Heart left ventricle (tissue), 16 donors: ENCODE data around the gene CNKSR3. TPM values are rescaled to one million over a fixed set of nuclear protein-coding genes. Genes with fewer than 3 reads are reported as not detected.

Experiments
- ATAC-seq, 4 donors: fragments of 200-7000 bp; cut with Tn5 transposase; one replicate each; pipeline ENCODE4 v1.9.1; 2020 to 2022; ENCODE audit warnings: moderate library complexity in 4 of 4, mild to moderate bottlenecking in 3 of 4, moderate number of reproducible peaks in 1 of 4
- DNase-seq, 5 donors: peaks; one replicate each; pipeline ENCODE4 v3.0.0-alpha.2; 2020
- H3K27ac ChIP-seq, 12 donors: fragments of 200-600 bp; sonication (generic) in 4 of 12; one replicate each; pipeline versions ENCODE4 v1.5.0 to v1.8.0; 2016 to 2022; ENCODE audit warnings: mild to moderate bottlenecking in 2 of 12
- H3K27me3 ChIP-seq, 9 donors: fragments of 200-600 bp; sonication (generic) in 2 of 9; one replicate each; pipeline versions ENCODE4 v1.5.1 to v1.8.0; 2016 to 2022; ENCODE audit warnings: mild to moderate bottlenecking in 3 of 9
- H3K36me3 ChIP-seq, 9 donors: fragments of 200-600 bp; sonication (generic) in 2 of 9; one replicate each; pipeline versions ENCODE4 v1.5.0 to v1.8.0; 2018 to 2022; ENCODE audit warnings: mild to moderate bottlenecking in 2 of 9
- H3K4me1 ChIP-seq, 12 donors: fragments of 200-600 bp; sonication (generic) in 4 of 12; one replicate each; pipeline versions ENCODE4 v1.5.0 to v1.8.0; 2016 to 2022; ENCODE audit warnings: mild to moderate bottlenecking in 3 of 12
- H3K4me3 ChIP-seq, 12 donors: fragments of 200-600 bp; sonication (generic) in 4 of 12; one replicate each; pipeline versions ENCODE4 v1.5.0 to v1.8.0; 2017 to 2022; ENCODE audit warnings: mild to moderate bottlenecking in 9 of 12, moderate library complexity in 4 of 12
- H3K9me3 ChIP-seq, 12 donors: fragments of 200-600 bp; sonication (generic) in 4 of 12; one replicate each; pipeline versions ENCODE4 v1.5.0 to v1.8.0; 2016 to 2022; ENCODE audit warnings: mild to moderate bottlenecking in 1 of 12
- POLR2A ChIP-seq, 2 donors: fragments of 450-650 bp; IDR thresholded peaks; one replicate each; pipeline ENCODE4 v1.6.1; 2017; ENCODE audit warnings: antibody characterized with exemption in 2 of 2, mild to moderate bottlenecking in 2 of 2, moderate library complexity in 2 of 2
- WGBS, 4 donors: extraction: QIAGEN DNeasy Blood & Tissue Kit in 2 of 4; methylation state at CpG; one replicate each; pipeline versions ENCODE4 v1.1.5 to v1.1.7; 2013 to 2018; 5-methylcytosine and 5-hydroxymethylcytosine counted together
- intact Hi-C, 10 donors: fragments of 100-400 bp; cut with DNase I; formaldehyde crosslinking; loops; one replicate each; pipeline versions ENCODE4 v1.11.1 to v1.14.2; 2022
- polyA plus RNA-seq, 2 donors: library from polyadenylated mRNA; stranded (reverse); fragments of 200-250 nt; gene quantifications; one replicate each; pipeline ENCODE4 v1.2.3, GENCODE V29; 2013
- total RNA-seq, 9 donors: library from RNA; depleted of rRNA in 2 of 9; stranded (reverse); fragments of >200 nt in 2 of 9; fragmentation: NEBNext Ultra II Directional in 3 of 9; extraction: Animal tissue kit (Norgen Biotek cat#: 25700) in 3 of 9; gene quantifications; one replicate each; pipeline versions ENCODE4 v1.1.0 to v1.2.4, GENCODE V29; 2016 to 2023
- TF ChIP-seq, protein P1 (sequence below), 12 donors: fragments of 200-600 bp; sonication (generic) in 4 of 12; IDR thresholded peaks; one replicate each; pipeline versions ENCODE4 v1.5.0 to v1.8.0; 2018 to 2022; ENCODE audit warnings: antibody characterized with exemption in 12 of 12, mild to moderate bottlenecking in 5 of 12
- donor health status: ischemic (EF 13 %, LVEDD 7.1; RV severe dilation, severe dysfunction).
- donor health status: healthy with polysubstance abuse.
- donor health status: DM: no; HTN: yes; CAD: no.
- donor health status: DM: no; HTN: no; CAD: no.
- donor health status: ischemic (EF 25% LVEDD 6.9; RV normal size, moderate dysfunction).
- donor health status: ischemic (EF 25% LVEDD 5.7; RV mildly dilated, moderate dysfunction).
- donor health status: healthy.
- donor health status: DM: yes; HTN: yes; CAD: no.
- donor health status: ischemic (EF 35%, LVEDD 5.7; RV mildly dilated, moderate dysfunction).
- donor health status: nonischemic (EF 11% LVEDD 7.7; RV severe dilation, severe dysfunction).
- donor health status: DM: yes; HTN: yes; CAD: no.
- donor health status: PGD.
- donor health status: ischemic (EF 29% LVEDD 5.4; RV normal size, mild dysfunction).
- donor health status: nonischemic (EF 23%, LVEDD 6.1; RV moderate dilation, normal function).

CNKSR3 gene
- total and polyA plus RNA-seq, 11 donors, result 5.9 to 30.7 (median 17.7) TPM

DNA sequence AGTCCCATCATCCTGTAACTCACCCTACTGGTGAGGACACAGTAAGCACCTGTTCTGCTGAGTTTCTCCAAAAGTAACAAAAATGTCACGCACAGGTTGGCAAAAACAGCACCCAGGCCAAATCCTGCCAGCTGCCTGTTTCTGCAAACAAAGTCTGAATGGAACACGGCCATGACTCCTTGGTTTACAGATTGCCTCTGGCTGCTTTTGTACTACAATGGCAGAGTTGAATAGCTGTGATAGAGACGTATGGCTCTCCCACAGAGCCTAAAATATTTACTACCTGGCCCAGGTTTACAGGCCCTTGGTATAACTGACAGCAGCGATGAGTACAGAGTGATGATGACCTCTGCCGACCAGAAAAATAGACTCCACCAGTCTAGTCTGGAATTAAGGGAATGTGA is 52.6 kb downstream of the CNKSR3 start:
- TF ChIP-seq, protein P1, sequence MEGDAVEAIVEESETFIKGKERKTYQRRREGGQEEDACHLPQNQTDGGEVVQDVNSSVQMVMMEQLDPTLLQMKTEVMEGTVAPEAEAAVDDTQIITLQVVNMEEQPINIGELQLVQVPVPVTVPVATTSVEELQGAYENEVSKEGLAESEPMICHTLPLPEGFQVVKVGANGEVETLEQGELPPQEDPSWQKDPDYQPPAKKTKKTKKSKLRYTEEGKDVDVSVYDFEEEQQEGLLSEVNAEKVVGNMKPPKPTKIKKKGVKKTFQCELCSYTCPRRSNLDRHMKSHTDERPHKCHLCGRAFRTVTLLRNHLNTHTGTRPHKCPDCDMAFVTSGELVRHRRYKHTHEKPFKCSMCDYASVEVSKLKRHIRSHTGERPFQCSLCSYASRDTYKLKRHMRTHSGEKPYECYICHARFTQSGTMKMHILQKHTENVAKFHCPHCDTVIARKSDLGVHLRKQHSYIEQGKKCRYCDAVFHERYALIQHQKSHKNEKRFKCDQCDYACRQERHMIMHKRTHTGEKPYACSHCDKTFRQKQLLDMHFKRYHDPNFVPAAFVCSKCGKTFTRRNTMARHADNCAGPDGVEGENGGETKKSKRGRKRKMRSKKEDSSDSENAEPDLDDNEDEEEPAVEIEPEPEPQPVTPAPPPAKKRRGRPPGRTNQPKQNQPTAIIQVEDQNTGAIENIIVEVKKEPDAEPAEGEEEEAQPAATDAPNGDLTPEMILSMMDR (IDR thresholded peaks at IDR 0.05), result no peak
- no peak for TF ChIP-seq POLR2A (IDR thresholded peaks at IDR 0.05)
- no peaks in the 10 kb centered on the region for H3K36me3 ChIP-seq
- WGBS, 4 donors, result 60 to 76% (median 72%) methylated on average over 5 of the region's 5 CpGs
- H3K27me3 ChIP-seq, result no peaks in the 10 kb centered on the region
- H3K4me3 ChIP-seq, result no peak overlapping the region
- H3K9me3 ChIP-seq, result no peaks in the 10 kb centered on the region
- ATAC-seq (peak in 2 of 4 donors; percentile 36 to 57), DNase-seq (no peak)
- intact Hi-C loops, result loop anchor here in 2 of 10 donors (10.0 kb wide), 1 partner anchor 47 kb away; no protein-coding TSS in a partner anchor
- peaks cover 0 to 48% (median 16%) of the 10 kb centered on the region in 12 donors for H3K4me1 ChIP-seq
- peak overlapping the region in 1 of 12 donors; percentile 78 for H3K27ac ChIP-seq

DNA sequence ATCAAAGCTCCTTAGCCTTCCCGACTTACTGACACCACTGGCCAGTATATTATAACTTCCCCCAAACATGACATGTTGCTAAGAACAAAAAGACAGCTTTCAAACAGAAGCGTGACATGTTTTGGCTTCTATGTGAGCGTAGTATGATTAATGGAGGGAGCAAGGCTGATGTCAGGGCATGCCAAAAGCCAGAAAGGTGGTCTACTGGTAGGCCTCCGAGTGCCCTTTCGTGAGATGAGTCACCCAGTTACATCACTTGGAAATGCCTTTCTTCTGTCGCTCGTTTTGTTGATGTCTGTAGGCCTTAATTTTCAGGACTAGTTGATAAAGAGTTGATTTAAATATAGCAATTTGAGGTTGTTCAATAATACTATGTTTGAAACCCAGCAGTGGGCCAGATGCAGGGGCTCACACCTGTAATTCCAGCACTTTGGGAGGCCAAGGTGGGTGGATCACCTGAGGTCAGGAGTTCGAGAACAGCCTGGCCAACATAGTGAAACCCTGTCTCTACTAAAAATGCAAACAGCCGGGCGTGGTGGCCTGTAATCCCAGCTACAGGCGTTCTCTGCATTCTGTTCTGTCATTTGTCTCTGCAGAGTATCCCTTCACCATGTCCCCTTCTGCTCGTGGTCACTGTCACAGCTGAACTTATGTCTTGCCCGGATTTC is 53.3 kb downstream of the CNKSR3 start:
- Histone ChIP-seq H3K36me3 (no peaks in the 10 kb centered on the region), H3K27me3 (no peaks in the 10 kb centered on the region), H3K4me3 (no peak overlapping the region), H3K27ac (peak overlapping the region in 1 of 12 donors; percentile 78), H3K4me1 (peaks cover 0 to 45% (median 16%) of the 10 kb centered on the region in 12 donors), H3K9me3 (no peaks in the 10 kb centered on the region)
- peak in 1 of 4 donors; percentile 17 for ATAC-seq
- intact Hi-C loops, result loop anchor here in 2 of 10 donors (10.0 kb wide), 1 partner anchor 48 kb away; no protein-coding TSS in a partner anchor
- 84 to 89% (median 88%) methylated on average over 13 of the region's 13 CpGs for WGBS, 4 donors
- DNase-seq, result no peak
- no peak for TF ChIP-seq POLR2A (IDR thresholded peaks at IDR 0.05)

DNA sequence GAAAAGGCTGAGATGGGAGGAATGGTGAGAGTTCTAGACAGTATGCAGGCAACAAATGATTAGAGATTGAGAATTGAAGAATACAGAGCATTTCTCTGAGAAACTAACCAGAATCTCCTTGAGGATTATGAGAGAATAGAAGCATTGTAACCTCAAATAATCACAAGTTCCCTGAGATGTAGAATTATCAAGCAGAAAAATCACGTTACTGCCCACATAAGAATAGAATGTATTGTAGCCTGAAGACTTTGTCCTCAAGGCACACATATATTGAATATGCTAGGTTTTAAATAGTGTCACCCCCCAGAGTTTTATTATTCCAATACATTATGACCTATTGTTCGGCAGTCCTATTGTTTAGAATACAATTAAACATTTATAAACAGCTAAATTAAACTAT is 57.2 kb downstream of the CNKSR3 start:
- no peaks in the 10 kb centered on the region for H3K9me3 ChIP-seq
- H3K4me3 ChIP-seq, result no peak overlapping the region
- no peak for TF ChIP-seq POLR2A (IDR thresholded peaks at IDR 0.05)
- TF ChIP-seq, protein P1 (IDR thresholded peaks at IDR 0.05), result no peak
- no peaks in the 10 kb centered on the region for H3K27me3 ChIP-seq
- peaks cover 0 to 8% (median 4%) of the 10 kb centered on the region in 9 donors for H3K36me3 ChIP-seq
- 76 to 79% (median 78%) methylated on average over 2 of the region's 2 CpGs for WGBS, 4 donors
- H3K27ac ChIP-seq, result peak overlapping the region in 1 of 12 donors; percentile 63
- peaks cover 0 to 38% (median 16%) of the 10 kb centered on the region in 12 donors for H3K4me1 ChIP-seq
- ATAC-seq (no peak), DNase-seq (no peak)
- intact Hi-C loops, result loop anchor here in 4 of 10 donors (5.0 to 10.0 kb wide), 3 partner anchors 51 to 301 kb away; partner anchors contain the start of gene CNKSR3 (in 1 of the 4)

DNA sequence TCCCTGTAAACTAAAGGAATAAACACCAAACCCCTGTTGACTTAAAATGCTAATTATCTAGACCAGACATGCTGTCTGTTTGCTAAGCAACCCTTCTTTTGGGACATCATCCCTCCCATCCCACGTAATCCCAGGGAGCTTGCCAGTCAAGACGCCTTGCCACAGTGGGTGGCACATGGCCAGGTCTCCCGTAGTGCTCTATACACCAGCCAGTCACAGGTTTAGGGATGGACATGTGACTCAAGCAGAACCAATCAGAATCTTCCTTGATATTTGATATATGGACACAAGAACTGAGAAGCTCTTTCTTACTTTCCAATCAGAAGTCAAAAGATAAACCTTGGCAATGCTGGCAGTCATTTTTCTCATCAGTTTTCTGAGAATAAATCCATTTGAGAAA is 60.0 kb downstream of the CNKSR3 start:
- no peak for ATAC-seq
- DNase-seq, result no peak
- intact Hi-C loops, result loop anchor here in 4 of 10 donors (5.0 to 10.0 kb wide), 3 partner anchors 54 to 298 kb away; partner anchors contain the start of gene CNKSR3 (in 1 of the 4)
- Histone ChIP-seq H3K4me3 (no peak overlapping the region), H3K36me3 (peaks cover 0 to 8% (median 4%) of the 10 kb centered on the region in 9 donors), H3K4me1 (peaks cover 5 to 48% (median 20%) of the 10 kb centered on the region in 12 donors), H3K27ac (peak overlapping the region in 1 of 12 donors; percentile 73), H3K27me3 (no peaks in the 10 kb centered on the region), H3K9me3 (no peaks in the 10 kb centered on the region)
- no peak for TF ChIP-seq POLR2A (IDR thresholded peaks at IDR 0.05)
- TF ChIP-seq, protein P1 (IDR thresholded peaks at IDR 0.05), result no peak
- WGBS, 4 donors, result 83 to 97% (median 86%) methylated on average over 3 of the region's 3 CpGs
